GM21737 (cell line): ENCODE data around the gene TOR1AIP1.
"Not testable (repeated sequence)": the region's sequence is repeated elsewhere in the genome, so short reads cannot be mapped to it uniquely, and the experiment has no call there.

ENCODE experiments used
- ATAC-seq: cut with Tn5 transposase; IDR thresholded peaks from one replicate; pipeline ENCODE4 v1.9.1; 2021; ENCODE audit warnings: mild to moderate bottlenecking, moderate library complexity; ENCODE audit not compliant: unreplicated experiment

The TOR1AIP1 gene

DNA sequence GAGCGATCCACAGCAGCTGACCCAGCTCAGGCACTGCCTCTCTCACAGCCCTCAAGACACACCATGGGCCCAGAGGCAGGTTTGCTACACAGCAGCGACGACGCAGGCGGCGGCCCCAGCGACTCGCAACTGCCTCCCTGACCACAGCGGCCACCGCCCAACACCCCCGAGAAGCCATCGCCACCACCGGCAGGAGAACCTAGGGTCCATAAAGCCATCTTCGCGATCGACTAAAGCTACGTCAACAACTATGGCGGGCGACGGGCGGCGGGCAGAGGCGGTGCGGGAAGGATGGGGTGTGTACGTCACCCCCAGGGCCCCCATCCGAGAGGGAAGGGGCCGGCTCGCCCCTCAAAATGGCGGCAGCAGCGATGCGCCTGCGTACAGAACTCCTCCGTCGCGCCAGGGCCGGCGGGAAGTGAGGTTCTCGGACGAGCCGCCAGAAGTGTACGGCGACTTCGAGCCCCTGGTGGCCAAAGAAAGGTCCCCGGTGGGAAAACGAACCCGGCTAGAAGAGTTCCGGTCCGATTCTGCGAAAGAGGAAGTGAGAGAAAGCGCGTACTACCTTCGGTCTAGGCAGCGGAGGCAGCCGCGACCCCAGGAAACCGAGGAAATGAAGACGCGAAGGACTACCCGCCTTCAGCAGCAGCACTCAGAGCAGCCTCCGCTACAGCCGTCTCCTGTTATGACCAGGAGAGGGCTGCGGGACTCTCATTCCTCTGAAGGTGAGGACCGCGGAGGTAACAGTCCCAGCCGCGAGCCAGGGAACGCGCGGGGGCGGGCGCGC lies at the start of gene TOR1AIP1:
TSS of gene TOR1AIP1 (plus strand) at position 33 of the 787 bp plus-strand sequence. CDS start at position 251, 218 bp downstream.
- ATAC-seq, result peak; percentile 74

DNA sequence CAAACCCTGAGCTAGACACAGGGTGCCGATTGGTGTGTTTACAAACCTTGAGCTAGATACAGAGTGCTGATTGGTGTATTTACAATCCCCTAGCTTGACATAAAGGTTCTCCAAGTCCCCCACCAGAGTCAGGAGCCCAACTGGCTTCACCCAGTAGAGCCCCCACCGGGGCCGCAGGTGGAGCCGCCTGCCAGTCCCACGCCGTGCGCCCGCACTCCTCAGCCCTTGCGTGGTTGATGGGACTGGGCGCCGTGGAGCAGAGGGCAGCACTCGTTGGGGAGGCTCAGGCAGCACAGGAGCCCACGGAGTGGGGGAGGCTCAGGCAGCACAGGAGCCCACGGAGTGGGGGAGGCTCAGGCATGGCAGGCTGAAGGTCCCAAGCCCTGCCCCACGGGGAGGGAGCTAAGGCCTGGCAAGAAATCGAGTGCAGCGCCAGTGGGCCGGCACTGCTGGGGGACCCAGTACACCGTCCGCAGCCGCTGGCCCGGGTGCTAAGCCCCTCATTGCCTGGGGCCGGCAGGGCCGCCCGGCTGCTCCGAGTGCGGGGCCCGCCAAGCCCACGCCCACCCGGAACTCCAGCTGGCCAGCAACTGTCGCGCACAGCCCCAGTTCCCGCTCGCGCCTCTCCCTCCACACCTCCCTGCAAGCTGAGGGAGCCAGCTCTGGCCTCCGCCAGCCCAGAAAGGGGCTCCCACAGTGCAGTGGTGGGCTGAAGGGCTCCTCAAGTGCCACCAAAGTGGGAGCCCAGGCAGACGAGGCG lies 45.2 kb upstream of the TOR1AIP1 start:
- ATAC-seq, result not testable (repeated sequence)

DNA sequence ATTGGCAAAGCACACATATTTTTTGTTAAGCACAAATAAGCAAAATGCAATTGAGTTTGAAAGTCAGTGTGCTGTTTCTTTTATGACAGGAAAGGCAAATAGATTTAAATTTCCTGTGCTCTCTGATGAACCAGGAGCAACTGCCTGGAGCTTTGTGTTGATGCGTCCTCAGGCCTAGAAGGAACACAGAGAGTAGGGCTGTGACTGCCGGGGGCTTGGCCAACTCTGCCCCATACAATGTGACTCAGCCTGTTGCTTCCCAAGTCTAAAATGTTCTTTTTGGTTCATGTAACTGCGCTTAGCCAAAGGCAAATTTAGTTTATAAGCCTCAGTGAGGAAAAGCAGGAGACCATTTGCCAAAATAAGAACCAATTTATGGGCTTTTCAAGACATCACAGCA lies 42.0 kb upstream of the TOR1AIP1 start:
- ATAC-seq, result no peak

- ATAC-seq, result no peak
Observed at GRCh38 chr1:179848233-179848632, 33.9 kb upstream of the TOR1AIP1 start.

- no peak for ATAC-seq
Observed at GRCh38 chr1:179853102-179853501, 29.0 kb upstream of the TOR1AIP1 start.

DNA sequence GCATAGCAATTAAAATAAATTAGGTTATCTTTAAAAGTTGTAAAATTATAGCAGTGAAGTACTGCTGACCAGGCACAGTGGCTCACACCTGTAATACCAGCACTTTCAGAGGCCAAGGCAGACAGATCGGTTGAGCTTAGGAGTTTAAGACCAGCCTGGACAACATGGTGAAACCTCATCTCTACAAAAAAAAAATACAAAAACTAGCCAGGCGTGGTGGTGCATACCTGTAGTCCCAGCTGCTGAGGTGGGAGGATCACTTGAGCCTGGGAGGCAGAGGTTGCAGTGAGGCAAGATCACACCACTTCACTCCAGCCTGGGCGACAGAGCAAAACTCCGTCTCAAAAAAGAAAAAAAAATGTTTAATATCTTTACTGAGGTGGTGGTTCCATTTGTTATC lies 26.3 kb upstream of the TOR1AIP1 start:
- not testable (repeated sequence) for ATAC-seq

GRCh38 chr1:179856296-179856695 lies 25.8 kb upstream of the TOR1AIP1 start:
- ATAC-seq, result no peak

- ATAC-seq, result no peak
Observed at GRCh38 chr1:179857009-179857408, 25.1 kb upstream of the TOR1AIP1 start.

- ATAC-seq, result no peak
Observed at GRCh38 chr1:179860652-179861051, 21.4 kb upstream of the TOR1AIP1 start.

DNA sequence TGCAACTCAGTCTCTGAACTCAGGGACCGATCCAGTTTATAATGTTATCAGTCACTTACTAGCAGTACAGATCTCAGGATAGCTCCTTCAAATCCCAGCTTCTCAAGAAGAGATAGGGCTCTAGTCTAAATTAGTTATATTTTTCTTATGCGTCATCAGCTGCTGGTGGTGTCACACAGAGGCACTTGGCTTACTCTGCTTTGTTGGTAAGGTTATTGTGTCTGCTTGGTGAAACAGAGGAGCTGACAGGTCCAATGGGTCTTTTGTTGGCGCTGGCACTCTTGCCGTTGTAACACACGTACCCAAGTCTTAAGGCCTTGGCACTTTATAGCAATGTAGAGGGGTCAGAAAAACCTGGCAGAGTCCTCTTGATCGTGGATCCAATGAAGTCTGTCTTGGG lies 16.7 kb upstream of the TOR1AIP1 start:
- no peak for ATAC-seq

DNA sequence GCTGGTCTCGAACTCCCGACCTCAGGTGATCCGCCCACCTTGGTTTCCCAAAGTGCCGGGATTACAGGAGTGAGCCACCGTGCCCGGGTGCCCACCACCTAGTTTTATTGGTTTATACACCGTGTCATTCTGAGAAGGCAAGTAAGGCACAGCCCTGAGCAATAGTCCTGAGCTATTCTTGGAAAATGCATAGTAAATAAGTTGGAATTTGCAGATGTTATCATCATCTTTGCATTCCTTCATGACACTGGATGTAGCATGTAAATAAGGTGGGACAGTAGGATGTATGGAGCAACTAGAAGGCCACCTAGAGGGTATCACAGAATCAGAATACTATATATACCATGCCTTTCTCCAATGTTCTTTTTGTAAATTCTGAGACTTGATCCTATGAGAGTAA lies 15.5 kb upstream of the TOR1AIP1 start:
- no peak for ATAC-seq

- ATAC-seq, result no peak
Observed at GRCh38 chr1:179867493-179868330, 14.4 kb upstream of the TOR1AIP1 start.

- no peak for ATAC-seq
Observed at GRCh38 chr1:179870870-179871269, 11.2 kb upstream of the TOR1AIP1 start.

DNA sequence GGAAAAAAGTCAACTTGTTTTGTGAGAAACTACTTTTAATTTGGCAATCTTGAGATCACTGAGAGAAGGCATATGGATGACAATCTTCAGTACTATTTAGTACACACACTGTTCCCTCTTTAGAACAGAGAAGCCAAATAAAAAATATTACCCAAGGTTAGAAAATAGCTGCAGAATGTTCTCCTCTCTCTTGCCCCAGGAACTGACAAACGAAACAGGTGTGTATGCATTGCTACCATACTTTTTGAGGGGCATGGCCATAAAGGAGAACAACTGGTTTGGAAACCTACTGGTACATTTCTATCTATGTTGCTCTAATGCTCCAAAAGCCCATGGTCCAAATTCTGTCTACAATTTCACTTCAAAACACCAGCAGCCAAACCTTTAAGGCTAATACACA lies 10.1 kb upstream of the TOR1AIP1 start:
- no peak for ATAC-seq

DNA sequence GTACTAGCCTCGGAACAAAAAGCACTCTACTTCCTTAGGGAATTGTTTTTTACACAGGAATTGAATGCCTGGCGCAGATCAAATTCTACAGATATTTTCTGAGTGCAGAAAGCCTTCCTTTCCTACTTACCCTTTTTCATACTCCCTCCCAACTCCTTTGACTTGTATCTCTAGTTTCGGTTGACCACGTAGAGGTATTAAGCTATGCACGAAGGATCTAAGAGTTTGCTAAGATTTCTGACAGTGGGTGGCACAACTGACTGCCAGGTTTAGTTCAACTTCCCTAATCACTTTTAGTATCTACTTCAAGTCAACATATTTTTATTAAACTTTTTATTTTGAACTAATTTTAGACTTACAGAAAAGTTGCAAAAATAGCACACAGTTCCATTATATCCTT lies 9.5 kb upstream of the TOR1AIP1 start:
- ATAC-seq, result no peak

GRCh38 chr1:179873438-179873851 lies 8.6 kb upstream of the TOR1AIP1 start:
- ATAC-seq, result no peak

DNA sequence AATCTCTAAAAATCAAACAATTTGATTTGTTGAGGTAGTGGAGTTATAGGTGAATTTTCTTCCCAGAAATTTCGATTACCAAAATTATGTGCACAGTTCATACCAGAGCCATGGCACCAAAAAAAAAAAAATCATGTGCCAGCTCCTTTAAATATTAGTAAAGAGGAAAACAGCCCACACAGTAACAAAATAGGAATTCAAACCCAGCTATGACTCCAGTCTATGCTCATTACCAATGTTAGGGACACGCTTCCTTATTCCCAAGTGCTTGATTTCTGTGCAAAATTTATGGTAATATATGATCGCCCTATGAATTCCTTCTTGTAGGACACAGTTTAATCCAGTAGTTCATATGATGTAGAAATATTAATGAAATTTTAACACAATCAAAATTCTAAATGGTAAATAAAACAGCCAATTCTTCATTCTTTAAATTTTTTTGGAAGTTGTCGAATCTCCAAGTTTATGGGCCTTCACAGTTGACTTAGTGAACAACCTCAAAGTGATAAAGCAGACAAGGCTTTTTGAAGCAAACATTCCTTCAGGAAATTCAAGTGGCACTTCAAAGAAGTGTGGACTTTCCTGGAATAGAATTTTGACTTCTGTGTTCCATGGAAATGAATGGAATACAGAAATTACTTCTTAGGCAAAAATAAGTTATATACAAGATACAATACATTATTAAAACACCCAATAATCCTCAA lies 6.3 kb upstream of the TOR1AIP1 start:
- ATAC-seq, result no peak

DNA sequence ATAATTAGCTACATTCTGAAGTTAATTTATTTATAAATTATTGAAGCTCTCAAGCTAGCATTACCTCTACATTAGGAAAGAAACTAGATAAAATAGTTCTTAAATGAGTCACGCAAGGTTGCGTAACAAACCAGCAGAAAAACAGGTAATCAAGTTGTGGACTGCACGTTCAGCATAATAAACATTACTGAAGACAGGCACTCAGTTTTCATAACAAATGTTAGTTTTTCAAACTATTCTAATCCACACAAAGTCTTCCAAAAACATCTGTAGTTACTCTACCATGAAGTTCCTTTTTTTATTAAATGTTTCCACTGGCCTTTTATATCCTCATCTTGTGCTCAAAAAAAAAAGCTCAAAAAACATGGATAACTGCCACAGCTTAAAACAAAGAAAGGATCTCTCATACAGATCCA lies 5.8 kb upstream of the TOR1AIP1 start:
- no peak for ATAC-seq

GRCh38 chr1:179877586-179878265 lies 4.4 kb upstream of the TOR1AIP1 start, which contains the start of gene TOR1AIP2:
Gene TOR1AIP2 (minus strand): TSS chr1:179877803. CDS start chr1:179852665, 25,138 bp downstream.
- ATAC-seq, result peak; percentile 66

- ATAC-seq, result no peak
Observed at GRCh38 chr1:179879797-179880196, 2.3 kb upstream of the TOR1AIP1 start.
